Omental fat pad (tissue), 4 donors: ENCODE data around the gene UVRAG. TPM values are rescaled to one million over a fixed set of nuclear protein-coding genes. Genes with fewer than 3 reads are reported as not detected.
"Not testable (repeated sequence)": the region's sequence is repeated elsewhere in the genome, so short reads cannot be mapped to it uniquely, and the experiment has no call there.

Source experiments
- ATAC-seq: fragments of 150-250 bp; one replicate; pipeline ENCODE4 v1.9.1; 2016; ENCODE audit warnings: mild to moderate bottlenecking, moderate library complexity; ENCODE audit not compliant: low FRiP score
- DNase-seq: peaks from one replicate; pipeline ENCODE4 v3.0.0-alpha.2; 2019; ENCODE audit warnings: low spot score
- CTCF ChIP-seq, 3 donors: fragments of 450-650 bp; IDR thresholded peaks; one replicate each; pipeline ENCODE4 v1.5.1; 2016 to 2017; ENCODE audit warnings: antibody characterized with exemption in 3 of 3, mild to moderate bottlenecking in 3 of 3, moderate library complexity in 2 of 3
- total RNA-seq, 4 donors: library from RNA; depleted of rRNA; stranded (reverse); fragments of >200 nt; gene quantifications; one replicate each; pipeline ENCODE4 v1.1.0, GENCODE V29; 2016

The UVRAG gene
- total RNA-seq, 4 donors from 2014 or later: 39.6 to 72.9 (median 61.5) TPM

- no peak for DNase-seq
- no peak for ATAC-seq
- no peak for TF ChIP-seq CTCF (IDR thresholded peaks at IDR 0.05)
These were observed 234.5 kb downstream of the UVRAG start for GRCh38 chr11:76049511-76049910.

GRCh38 chr11:76051937-76052336 lies 236.9 kb downstream of the UVRAG start:
- no peak for TF ChIP-seq CTCF (IDR thresholded peaks at IDR 0.05)
- ATAC-seq: no peak
- no peak for DNase-seq

GRCh38 chr11:76054330-76054729 lies 239.3 kb downstream of the UVRAG start:
- DNase-seq (no peak), ATAC-seq (no peak)
- TF ChIP-seq CTCF (IDR thresholded peaks at IDR 0.05): no peak

GRCh38 chr11:76056876-76057275 lies 241.9 kb downstream of the UVRAG start:
- DNase-seq (no peak), ATAC-seq (no peak)
- TF ChIP-seq CTCF (IDR thresholded peaks at IDR 0.05): no peak

- not testable (repeated sequence) for DNase-seq, ATAC-seq
These were observed 245.5 kb downstream of the UVRAG start for GRCh38 chr11:76060475-76061036.

GRCh38 chr11:76062733-76063132 lies 247.7 kb downstream of the UVRAG start:
- TF ChIP-seq CTCF (IDR thresholded peaks at IDR 0.05): no peak
- ATAC-seq (no peak), DNase-seq (no peak)

GRCh38 chr11:76064192-76064591 lies 249.2 kb downstream of the UVRAG start:
- DNase-seq (no peak), ATAC-seq (no peak)
- TF ChIP-seq CTCF (IDR thresholded peaks at IDR 0.05): no peak

GRCh38 chr11:76067099-76067498 lies 252.1 kb downstream of the UVRAG start:
- DNase-seq: no peak
- ATAC-seq: no peak
- TF ChIP-seq CTCF (IDR thresholded peaks at IDR 0.05): no peak
